VCaP (cell line): ENCODE data around the gene TM9SF4.

ENCODE experiments used
- H3K27ac ChIP-seq: fragments of 450-650 bp; 2 replicates; pipeline ENCODE4 v1.5.1; 2017
- CTCF ChIP-seq: fragments of 450-650 bp; conservative IDR thresholded peaks from 2 replicates; pipeline ENCODE4 v1.5.1; 2017; ENCODE audit warnings: mild to moderate bottlenecking, moderate library complexity

TM9SF4 gene

GRCh38 chr20:32204205-32205109 is 94.9 kb downstream of the TM9SF4 start:
- peak overlapping the region; percentile 97 for H3K27ac ChIP-seq
- TF ChIP-seq CTCF = no peak

- peak overlapping the region; percentile 97 for H3K27ac ChIP-seq
- TF ChIP-seq CTCF = no peak
These were observed 95.8 kb downstream of the TM9SF4 start for GRCh38 chr20:32205110-32205842.

- no peak for TF ChIP-seq CTCF
- H3K27ac ChIP-seq = peak overlapping the region; percentile 97
These were observed 96.6 kb downstream of the TM9SF4 start for GRCh38 chr20:32205843-32206759.

GRCh38 chr20:32206760-32207625 is 97.5 kb downstream of the TM9SF4 start:
- no peak for TF ChIP-seq CTCF
- peak overlapping the region; percentile 97 for H3K27ac ChIP-seq

- H3K27ac ChIP-seq = peak within 1 kb of the TSS; percentile 97
- peak; percentile 33 for TF ChIP-seq CTCF
These were observed 98.3 kb downstream of the TM9SF4 start, which contains the start of the genes PLAGL2 and POFUT1 for GRCh38 chr20:32207626-32208498. Gene PLAGL2 (minus strand): TSS chr20:32207743. CDS start chr20:32202178, 5,565 bp downstream. Gene POFUT1 (plus strand): TSS chr20:32207880. CDS start chr20:32207942, 62 bp downstream.
